GM19025 (cell line): ENCODE measurements around the gene GLYR1.
A peak's percentile ranks its signal among the peaks of the same experiment; 100 is the strongest.
"Not testable (repeated sequence)": the region's sequence is repeated elsewhere in the genome, so short reads cannot be mapped to it uniquely, and the experiment has no call there.

Experiments used
- ATAC-seq: cut with Tn5 transposase; IDR thresholded peaks from one replicate; pipeline ENCODE4 v1.9.1; 2021; ENCODE audit warnings: mild to moderate bottlenecking, low read depth, moderate library complexity; ENCODE audit not compliant: unreplicated experiment

The GLYR1 gene

GRCh38 chr16:4846901-4847773, at the start of gene GLYR1, which contains the start of gene UBN1:
TSS of gene GLYR1 (minus strand) at chr16:4847288. CDS start at chr16:4847265, 23 bp downstream.
TSS of gene UBN1 (plus strand) at chr16:4847481. CDS start at chr16:4852918, 5,437 bp downstream.
- peak; percentile 88 for ATAC-seq

DNA sequence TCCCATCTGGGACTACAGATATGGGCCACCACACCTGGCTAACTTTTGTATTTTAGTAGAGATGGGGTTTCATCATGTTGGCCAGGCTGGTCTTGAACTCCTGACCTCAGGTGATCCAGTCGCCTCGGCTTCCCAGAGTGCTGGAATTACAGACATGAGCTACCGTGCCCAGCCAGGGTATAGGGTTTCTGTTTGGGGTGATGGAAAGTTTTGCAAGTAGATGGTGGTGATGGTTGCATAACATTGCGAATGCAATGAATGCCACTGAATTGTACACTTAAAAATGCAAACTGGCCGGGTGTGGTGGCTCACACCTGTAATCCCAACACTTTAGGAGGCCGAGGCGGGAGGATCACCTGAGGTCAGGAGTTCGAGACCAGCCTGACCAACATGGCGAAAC, 49.7 kb upstream of the GLYR1 start:
- ATAC-seq = not testable (repeated sequence)

GRCh38 chr16:4895366-4895765, 48.3 kb upstream of the GLYR1 start:
- no peak for ATAC-seq

- no peak for ATAC-seq
Measured at GRCh38 chr16:4894276-4895150, 47.4 kb upstream of the GLYR1 start.

DNA sequence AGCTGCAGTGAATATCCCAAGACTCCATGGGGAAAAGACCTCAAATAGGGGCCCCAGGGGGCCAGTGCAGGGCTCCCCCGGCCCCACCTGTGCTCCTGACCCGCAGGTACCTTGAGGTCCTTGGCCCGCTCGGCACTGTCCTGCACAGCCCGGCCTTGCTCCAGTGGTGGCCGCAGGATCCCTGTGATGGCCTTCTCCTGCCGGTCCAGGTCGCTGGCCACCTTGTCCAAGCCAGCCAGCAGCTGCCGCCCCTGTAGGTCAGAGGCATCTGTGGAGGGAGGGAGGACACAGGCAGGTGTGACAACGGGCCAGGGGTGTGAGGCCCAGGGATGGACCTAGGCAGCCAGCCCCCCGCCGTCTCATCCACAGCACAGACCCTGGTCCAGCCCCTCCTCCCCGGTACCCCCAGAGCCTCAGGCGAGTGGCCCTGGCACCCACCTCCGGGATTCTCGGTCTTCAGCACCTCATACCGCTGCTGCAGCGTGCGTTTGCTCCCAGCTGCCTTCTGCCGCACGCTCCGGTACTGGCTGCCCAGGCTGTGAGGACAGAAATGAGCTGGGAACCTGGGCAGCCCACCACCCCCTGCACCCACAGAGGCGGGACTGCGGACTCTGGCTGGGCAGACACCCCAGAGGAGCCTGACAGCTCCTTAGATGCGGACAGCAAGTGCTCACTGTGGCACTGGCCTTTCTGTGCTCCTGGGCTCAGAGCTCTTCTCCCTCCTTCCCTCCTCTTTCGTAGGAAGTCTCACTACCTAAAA, 46.2 kb upstream of the GLYR1 start:
- ATAC-seq = no peak

GRCh38 chr16:4892361-4893102, 45.4 kb upstream of the GLYR1 start:
- no peak for ATAC-seq

GRCh38 chr16:4891886-4892216, 44.8 kb upstream of the GLYR1 start:
- no peak for ATAC-seq

- ATAC-seq = no peak
Measured at GRCh38 chr16:4891097-4891885, 44.2 kb upstream of the GLYR1 start.

DNA sequence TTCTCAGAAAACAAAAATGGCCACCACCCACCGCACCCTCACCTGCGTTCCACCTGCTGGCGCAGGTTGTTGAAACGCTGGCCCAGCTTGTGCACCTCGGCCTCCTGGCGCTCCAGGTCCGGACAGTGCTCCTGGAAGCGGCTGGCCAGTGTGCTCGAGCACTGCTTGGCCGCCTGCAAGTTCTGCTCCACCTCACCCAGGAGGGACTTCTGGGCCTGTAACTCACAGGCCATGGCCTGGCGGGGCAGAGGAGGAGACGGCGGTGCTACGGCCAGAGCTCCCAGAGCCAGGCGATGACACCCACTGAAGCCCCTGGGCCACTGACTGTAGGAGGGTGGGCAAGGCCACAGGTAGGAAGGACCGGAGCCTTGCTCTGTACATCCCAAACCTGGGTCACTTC, 43.6 kb upstream of the GLYR1 start:
- ATAC-seq = no peak

GRCh38 chr16:4890026-4890425, 42.9 kb upstream of the GLYR1 start:
- no peak for ATAC-seq

GRCh38 chr16:4888428-4889135, 41.5 kb upstream of the GLYR1 start:
- ATAC-seq = no peak

- no peak for ATAC-seq
Measured at GRCh38 chr16:4886151-4886550, 39.1 kb upstream of the GLYR1 start.

DNA sequence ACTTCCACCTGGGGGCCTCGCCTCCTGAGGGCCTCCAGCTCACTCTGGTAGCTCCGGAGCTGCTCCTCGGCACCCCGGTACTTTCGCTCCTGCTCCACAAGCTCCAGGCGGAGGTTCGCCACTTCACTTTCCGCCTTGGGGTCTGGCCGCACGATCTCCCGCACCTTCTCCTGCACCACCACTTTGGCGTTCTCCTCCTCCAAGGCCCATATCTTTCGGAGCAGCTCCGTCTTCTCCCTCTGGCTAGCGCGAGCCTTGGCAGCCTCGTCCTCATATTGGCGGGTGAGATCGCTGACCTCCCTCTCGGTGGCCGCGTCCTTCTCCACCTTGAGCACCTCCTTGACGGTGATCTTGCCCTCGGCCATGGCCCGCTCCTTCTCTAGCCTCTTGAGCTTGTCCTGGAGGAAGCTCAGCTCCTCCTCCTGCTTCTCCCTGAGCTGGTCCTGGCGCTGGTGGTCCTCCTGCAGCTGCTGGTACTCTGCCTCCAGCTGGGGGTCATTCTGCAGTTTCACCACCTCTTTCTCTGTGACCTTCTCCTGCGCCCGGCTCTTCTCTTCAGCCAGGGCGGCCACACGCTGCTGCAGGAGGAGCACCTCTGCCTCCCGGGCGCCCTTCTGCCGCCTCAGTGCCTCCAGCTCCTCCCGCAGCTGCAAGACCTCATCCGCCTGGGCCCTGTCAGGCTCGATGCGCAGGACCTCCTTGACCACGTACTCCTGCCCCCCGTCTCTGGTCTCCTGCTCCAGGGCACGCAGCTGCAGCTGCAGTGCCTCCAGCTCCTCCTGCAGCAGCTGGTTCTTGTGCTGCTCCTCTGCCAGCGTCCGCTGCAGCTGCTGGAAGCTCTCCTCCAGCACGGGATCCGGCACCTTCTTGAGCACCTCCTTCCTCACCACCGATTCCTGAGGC, 38.1 kb upstream of the GLYR1 start:
- no peak for ATAC-seq

DNA sequence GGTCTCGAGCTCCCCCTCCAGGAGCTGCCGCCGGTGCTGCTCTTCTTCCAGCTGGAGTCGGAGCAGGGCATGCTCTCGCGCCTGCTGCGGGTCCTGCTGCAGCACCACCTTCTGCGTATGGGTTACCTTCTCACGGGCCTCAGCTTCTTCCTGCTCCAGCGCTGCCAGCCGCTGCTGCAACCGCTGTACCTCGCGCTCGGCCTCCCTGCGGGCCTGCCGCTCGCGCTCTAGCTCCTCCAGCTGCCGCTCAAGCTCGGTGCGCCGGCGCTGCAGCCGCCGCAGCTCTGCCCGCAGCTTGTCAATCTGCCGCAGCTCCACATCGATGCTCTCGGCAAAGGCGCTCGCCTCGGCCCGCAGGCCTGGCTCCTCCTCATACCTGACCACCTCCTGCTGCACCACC, 37.1 kb upstream of the GLYR1 start:
- ATAC-seq = no peak

DNA sequence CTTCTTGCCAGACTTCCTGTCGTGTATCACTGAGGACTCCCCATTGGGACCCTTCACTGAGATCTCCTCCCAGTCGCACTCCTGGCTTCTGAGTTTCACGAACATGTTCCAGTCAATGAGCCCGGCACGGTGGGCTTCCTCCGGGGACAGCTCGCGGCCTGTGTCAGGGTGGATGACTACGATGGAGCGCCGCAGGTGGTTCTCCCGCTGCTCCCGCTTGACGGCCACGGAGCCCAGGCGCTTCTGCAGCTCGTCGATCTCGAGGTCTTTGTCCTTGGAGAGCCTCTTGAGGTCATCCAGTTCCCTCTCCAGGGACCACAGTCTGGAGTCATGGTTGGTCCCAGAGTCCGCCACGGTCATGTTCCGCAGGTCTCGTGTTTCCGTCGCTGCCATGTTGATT, 36.4 kb upstream of the GLYR1 start:
- ATAC-seq = no peak

GRCh38 chr16:4882633-4883285, 35.7 kb upstream of the GLYR1 start:
- ATAC-seq = no peak

DNA sequence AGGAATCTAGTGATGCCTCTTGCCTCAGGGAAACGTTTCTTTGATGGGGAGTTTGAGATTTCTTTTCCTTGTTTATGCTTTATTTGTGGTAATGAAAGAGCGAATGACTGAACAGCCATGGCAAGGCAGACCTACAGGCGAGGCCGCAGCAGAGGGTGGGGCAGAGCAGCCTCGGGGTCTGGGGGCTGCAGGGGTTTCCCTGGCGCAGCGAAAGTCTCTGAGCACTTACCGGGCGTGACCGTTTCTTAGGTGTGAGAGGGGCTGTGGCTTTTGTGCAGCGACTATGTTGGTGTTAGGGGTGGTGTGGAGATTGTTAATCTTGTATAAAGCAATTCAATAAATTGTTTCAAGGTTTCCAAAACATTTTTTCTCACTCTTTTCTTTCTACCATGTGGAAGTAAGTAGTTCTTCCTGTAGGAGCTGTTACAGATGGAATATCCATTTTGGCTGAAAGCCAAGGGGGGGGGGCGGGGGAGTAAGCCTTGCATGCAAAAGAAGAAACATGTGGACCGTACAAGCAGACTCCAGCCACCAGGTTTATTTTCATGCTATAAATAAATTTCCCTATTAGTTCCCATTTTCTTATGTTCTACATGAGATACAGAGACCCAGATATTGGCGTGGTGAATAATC, 35.0 kb upstream of the GLYR1 start:
- no peak for ATAC-seq
